Activated CD4-positive, alpha-beta T cell treated with anti-CD3 and anti-CD28 coated beads for 36 hours (primary cell): ENCODE data around the gene CRIP2. TPM values are rescaled to one million over a fixed set of nuclear protein-coding genes. Genes with fewer than 3 reads are reported as not detected.

Experiments used
- ATAC-seq: fragments of 200-7000 bp; cut with Tn5 transposase; one replicate; pipeline ENCODE4 v1.10.0; 2021; ENCODE audit warnings: mild to moderate bottlenecking, moderate library complexity
- CTCF ChIA-PET: fragments of 350-600 bp; sonication (Branson Sonifier 250); formaldehyde crosslinking; loops from one replicate; lab custom pipeline; 2021; ENCODE audit warnings: antibody characterized with exemption; lab: Charles Lee
- POLR2A ChIA-PET: fragments of 350-600 bp; sonication (Branson Sonifier 250); formaldehyde crosslinking; loops from one replicate; lab custom pipeline; 2021; ENCODE audit warnings: antibody characterized with exemption, inconsistent platforms; lab: Charles Lee
- DNase-seq: peaks from one replicate; pipeline ENCODE4 v3.0.0-alpha.2; 2020
- H3K27ac Mint-ChIP-seq: one replicate; pipeline ENCODE4 v1.8.0; 2021; ENCODE audit warnings: mixed read lengths
- H3K27me3 Mint-ChIP-seq: one replicate; pipeline ENCODE4 v1.8.0; 2021; ENCODE audit warnings: mixed read lengths
- H3K36me3 Mint-ChIP-seq: one replicate; pipeline ENCODE4 v1.8.0; 2021; ENCODE audit warnings: low read depth, mixed read lengths
- H3K4me1 Mint-ChIP-seq: one replicate; pipeline ENCODE4 v1.8.0; 2021; ENCODE audit warnings: mixed read lengths
- H3K4me3 Mint-ChIP-seq: one replicate; pipeline ENCODE4 v1.8.0; 2021; ENCODE audit warnings: mild to moderate bottlenecking, moderate library complexity, mixed read lengths
- H3K9me3 Mint-ChIP-seq: one replicate; pipeline ENCODE4 v1.8.0; 2021; ENCODE audit warnings: low read depth, mixed read lengths
- intact Hi-C, 2 experiments: fragments of 100-400 bp; cut with DNase I in 1 of 2; cut with micrococcal nuclease in 1 of 2; formaldehyde crosslinking; loops; one replicate each; pipeline versions ENCODE4 v1.14.2 to v1.15.1; 2022 to 2024; cut with DNase I, micrococcal nuclease
- total RNA-seq, 2 experiments: library from RNA; stranded (reverse); gene quantifications; one replicate each; pipeline ENCODE4 v1.2.3, GENCODE V29; 2021

Gene CRIP2
- total RNA-seq, 2 experiments from 2014 or later = 1.1 to 1.2 TPM

DNA sequence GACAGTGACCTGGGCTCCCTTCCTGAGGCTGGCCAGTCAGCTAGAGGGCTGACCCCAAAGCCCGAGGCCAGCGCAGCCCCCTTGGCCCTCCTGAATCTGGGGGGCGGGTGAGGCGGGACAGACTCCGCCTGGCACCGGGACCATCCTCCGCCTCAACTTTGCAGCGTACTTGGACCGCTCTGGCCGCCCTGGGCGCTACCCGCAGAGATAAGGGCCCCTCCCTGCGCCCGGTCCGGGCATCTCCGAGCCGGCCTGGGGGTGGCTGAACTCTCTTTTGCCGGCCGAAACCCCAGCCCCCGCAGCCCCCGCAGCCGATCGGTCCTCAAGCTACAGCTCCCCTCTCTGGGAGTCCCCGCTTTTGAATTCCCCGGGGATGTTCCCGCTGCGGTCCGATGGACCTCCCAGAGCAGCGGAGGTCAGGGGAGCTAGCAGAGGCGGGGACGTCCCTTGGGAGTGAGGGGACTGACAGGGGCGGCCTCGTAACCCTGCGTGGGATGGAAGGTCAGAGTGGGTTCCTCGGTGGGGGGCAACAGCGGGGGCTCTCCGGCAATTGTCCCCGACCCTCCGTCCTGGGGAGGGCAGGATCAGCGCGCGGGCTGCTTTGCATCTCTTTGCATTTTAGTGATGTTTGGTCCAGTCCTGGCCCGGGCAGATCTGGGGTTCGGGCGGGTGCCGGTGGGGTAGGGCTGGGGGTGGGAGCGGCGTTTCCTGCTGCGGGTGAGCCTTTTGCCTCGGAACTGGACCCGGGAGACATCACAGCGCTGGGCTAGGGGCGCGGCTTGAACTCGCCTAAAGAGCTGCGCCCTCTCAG is 11.7 kb downstream of the CRIP2 start, which contains the start of gene CRIP1:
Gene CRIP1 (plus strand): TSS at position 724 of the 811 bp plus-strand sequence. CDS start 374 bp downstream, outside the sequence.
- no peaks in the 10 kb centered on the region for H3K27me3 Mint-ChIP-seq
- CTCF ChIA-PET = interaction anchor here (0.5 to 1.4 kb wide), 3 partner anchors 38 to 312 kb away, joined by 3 to 4 read pairs (median 3); no protein-coding TSS in a partner anchor
- POLR2A ChIA-PET = no interaction called here
- no peaks in the 10 kb centered on the region for H3K9me3 Mint-ChIP-seq
- ATAC-seq (no peak), DNase-seq (peak; percentile 30)
- peak within 1 kb of the TSS; percentile 81 for H3K4me3 Mint-ChIP-seq
- peak within 1 kb of the TSS; percentile 58 for H3K27ac Mint-ChIP-seq
- peaks cover 1% of the 10 kb centered on the region for H3K36me3 Mint-ChIP-seq
- intact Hi-C loops = loop anchor here in 1 of 2 experiments (10.0 kb wide), 1 partner anchor 422 kb away; the partner anchor contains the start of gene GPR132
- H3K4me1 Mint-ChIP-seq = peaks cover 48% of the 10 kb centered on the region

DNA sequence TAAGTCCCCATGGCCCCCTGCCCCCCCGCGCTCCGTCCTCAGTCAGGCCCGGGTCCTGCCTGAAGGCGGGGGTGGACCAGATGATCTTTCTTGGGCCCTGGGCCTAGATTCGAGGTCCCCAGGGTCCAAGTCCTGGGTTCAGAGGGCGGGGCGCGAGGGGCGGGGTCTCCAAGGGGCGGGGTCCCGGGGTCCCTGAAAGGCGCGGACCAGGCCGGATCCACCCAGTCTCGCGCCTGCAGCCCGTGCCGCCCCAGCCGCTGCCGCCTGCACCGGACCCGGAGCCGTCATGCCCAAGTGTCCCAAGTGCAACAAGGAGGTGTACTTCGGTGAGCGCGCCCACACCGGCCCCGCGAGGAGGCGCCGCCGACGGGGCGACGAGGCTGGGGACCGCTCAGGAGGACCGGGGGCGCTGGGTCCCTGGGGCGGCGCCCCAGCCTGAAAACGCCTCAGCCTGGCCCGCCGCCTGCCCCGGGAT is 12.4 kb downstream of the CRIP2 start:
- Mint-ChIP-seq H3K9me3 (no peaks in the 10 kb centered on the region), H3K36me3 (peaks cover 2% of the 10 kb centered on the region), H3K27me3 (no peaks in the 10 kb centered on the region), H3K4me1 (peaks cover 46% of the 10 kb centered on the region), H3K4me3 (peak overlapping the region; percentile 81), H3K27ac (no peak overlapping the region)
- ATAC-seq (no peak), DNase-seq (peak; percentile 68)
- intact Hi-C loops = loop anchor here in 1 of 2 experiments (10.0 kb wide), 1 partner anchor 422 kb away; the partner anchor contains the start of gene GPR132
- ChIA-PET CTCF (interaction anchor here (0.5 to 1.4 kb wide), 3 partner anchors 39 to 312 kb away, joined by 3 to 4 read pairs (median 3); no protein-coding TSS in a partner anchor), POLR2A (no interaction called here)

DNA sequence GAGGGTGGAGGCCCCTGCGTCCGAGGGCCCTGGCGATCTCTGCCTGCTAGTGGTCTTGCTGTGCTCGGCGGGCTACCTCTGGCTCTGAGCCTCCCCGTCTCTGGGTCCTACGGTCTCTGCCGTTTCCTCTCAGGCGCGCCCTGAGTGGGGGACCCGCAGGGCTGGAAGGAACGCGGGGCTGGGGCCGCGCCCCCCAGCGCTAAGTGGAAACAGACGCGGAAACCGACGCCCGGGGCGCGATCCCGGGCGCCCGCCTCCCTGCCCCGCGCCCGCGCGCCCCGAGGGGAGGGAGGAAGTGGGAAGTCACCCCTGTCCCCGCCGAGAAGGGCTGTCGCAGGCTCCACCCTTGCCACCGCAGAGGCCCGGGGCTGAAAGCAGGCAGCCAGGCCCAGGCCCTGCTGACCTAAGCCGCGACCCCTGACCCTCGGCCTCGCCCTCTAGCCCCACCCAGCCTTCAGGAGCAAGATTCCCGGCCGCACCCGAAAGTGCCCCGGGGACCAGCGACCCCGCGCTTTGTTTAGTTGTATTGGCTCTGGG is 12.9 kb downstream of the CRIP2 start:
- Mint-ChIP-seq H3K9me3 (no peaks in the 10 kb centered on the region), H3K27me3 (no peaks in the 10 kb centered on the region), H3K27ac (peak overlapping the region; percentile 58), H3K4me3 (peak overlapping the region; percentile 81), H3K4me1 (peaks cover 42% of the 10 kb centered on the region), H3K36me3 (peaks cover 2% of the 10 kb centered on the region)
- intact Hi-C loops = loop anchor here in 1 of 2 experiments (10.0 kb wide), 1 partner anchor 423 kb away; the partner anchor contains the start of gene GPR132
- ATAC-seq = no peak
- ChIA-PET POLR2A (no interaction called here), CTCF (interaction anchor here (0.5 kb wide), 1 partner anchor 39 kb away, joined by 3 read pairs; no protein-coding TSS in a partner anchor)
- DNase-seq = peak; percentile 77

DNA sequence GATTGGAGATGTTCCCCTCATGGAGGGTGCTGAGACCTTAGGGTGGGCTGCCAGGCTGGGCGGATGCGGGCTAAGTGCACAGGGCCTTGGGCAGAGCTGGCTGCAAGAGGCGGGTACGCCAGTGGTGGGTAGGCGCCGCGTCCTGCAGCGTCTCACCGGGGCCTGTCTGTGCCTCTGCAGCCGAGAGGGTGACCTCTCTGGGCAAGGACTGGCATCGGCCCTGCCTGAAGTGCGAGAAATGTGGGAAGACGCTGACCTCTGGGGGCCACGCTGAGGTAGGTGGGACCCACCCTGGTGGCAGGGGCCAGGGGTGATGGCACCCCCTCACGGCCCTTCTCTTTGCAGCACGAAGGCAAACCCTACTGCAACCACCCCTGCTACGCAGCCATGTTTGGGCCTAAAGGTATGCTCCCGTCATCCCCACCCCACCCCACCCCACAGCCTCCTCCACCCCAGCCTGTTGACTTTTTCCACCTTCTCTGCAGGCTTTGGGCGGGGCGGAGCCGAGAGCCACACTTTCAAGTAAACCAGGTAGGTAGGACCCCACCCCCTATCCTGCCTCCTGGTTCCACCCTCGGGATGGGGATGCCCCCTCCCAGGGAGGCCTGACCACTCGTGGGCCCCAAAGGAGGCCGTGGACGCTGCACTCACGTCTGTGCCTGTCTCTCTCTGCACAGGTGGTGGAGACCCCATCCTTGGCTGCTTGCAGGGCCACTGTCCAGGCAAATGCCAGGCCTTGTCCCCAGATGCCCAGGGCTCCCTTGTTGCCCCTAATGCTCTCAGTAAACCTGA is 13.6 kb downstream of the CRIP2 start:
- H3K36me3 Mint-ChIP-seq = peaks cover 2% of the 10 kb centered on the region
- intact Hi-C loops = loop anchor here in 1 of 2 experiments (10.0 kb wide), 1 partner anchor 423 kb away; the partner anchor contains the start of gene GPR132
- ChIA-PET CTCF (interaction anchor here (0.9 to 5.1 kb wide), 4 partner anchors 21 to 118 kb away, joined by 3 to 74 read pairs (median 6); no protein-coding TSS in a partner anchor), POLR2A (interaction anchor here (2.1 kb wide), 1 partner anchor 118 kb away, joined by 8 read pairs; no protein-coding TSS in a partner anchor)
- H3K4me3 Mint-ChIP-seq = peak overlapping the region; percentile 81
- DNase-seq (peak; percentile 54), ATAC-seq (no peak)
- H3K9me3 Mint-ChIP-seq = no peaks in the 10 kb centered on the region
- H3K4me1 Mint-ChIP-seq = peaks cover 38% of the 10 kb centered on the region
- H3K27me3 Mint-ChIP-seq = no peaks in the 10 kb centered on the region
- H3K27ac Mint-ChIP-seq = peak overlapping the region; percentile 58

DNA sequence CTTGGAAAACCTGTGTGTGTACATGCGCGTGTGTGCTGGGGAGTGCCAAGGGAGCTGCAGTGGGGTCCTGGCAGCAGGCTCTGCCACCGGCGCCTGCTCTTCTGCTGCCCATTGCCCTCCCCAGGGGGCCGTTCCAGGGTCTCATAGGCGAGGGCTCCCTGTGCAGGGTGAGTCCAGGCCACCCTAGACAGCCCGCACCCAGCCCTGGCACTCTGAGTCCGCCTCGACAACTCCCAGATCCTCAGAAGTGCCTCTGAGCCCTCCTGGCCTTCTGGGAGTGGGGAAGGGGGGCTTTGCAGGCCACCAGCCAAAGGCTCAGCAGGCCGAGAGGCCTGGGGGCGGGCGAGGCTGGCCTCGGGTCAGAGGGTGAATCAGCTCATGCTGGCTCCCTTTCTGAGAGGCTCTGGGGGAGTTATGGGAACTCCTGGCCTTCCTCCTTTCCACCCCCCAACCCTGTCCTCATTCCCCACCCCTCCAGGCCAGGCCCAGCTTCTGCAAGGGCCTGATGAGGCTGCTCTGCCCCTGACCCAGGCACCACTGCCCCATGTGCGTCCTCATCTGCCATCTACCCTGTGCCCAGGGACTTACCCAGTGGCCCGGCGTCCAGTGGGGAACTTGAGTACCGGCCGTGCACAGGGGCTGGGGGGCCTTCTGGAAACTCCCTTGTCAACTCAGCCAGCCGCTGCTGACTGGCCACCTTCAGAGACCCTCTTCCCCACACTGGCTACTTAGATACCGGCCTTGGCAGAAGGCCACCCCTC is 14.3 kb downstream of the CRIP2 start:
- Mint-ChIP-seq H3K27ac (no peak overlapping the region), H3K36me3 (peaks cover 6% of the 10 kb centered on the region), H3K4me1 (peaks cover 38% of the 10 kb centered on the region), H3K9me3 (no peaks in the 10 kb centered on the region), H3K4me3 (peak overlapping the region; percentile 81), H3K27me3 (no peaks in the 10 kb centered on the region)
- no peak for ATAC-seq
- no peak for DNase-seq
- POLR2A ChIA-PET = interaction anchor here (0.6 to 2.1 kb wide), 8 partner anchors 7 to 199 kb away, joined by 3 to 12 read pairs (median 4); partner anchors contain the start of gene BRF1
- CTCF ChIA-PET = interaction anchor here (0.6 to 5.1 kb wide), 15 partner anchors 8 to 123 kb away, joined by 3 to 74 read pairs (median 7); no protein-coding TSS in a partner anchor
- intact Hi-C loops = loop anchor here (1.0 to 10.0 kb wide), 2 partner anchors 114 to 424 kb away; partner anchors contain the start of gene GPR132 (in 1 of the 2)

DNA sequence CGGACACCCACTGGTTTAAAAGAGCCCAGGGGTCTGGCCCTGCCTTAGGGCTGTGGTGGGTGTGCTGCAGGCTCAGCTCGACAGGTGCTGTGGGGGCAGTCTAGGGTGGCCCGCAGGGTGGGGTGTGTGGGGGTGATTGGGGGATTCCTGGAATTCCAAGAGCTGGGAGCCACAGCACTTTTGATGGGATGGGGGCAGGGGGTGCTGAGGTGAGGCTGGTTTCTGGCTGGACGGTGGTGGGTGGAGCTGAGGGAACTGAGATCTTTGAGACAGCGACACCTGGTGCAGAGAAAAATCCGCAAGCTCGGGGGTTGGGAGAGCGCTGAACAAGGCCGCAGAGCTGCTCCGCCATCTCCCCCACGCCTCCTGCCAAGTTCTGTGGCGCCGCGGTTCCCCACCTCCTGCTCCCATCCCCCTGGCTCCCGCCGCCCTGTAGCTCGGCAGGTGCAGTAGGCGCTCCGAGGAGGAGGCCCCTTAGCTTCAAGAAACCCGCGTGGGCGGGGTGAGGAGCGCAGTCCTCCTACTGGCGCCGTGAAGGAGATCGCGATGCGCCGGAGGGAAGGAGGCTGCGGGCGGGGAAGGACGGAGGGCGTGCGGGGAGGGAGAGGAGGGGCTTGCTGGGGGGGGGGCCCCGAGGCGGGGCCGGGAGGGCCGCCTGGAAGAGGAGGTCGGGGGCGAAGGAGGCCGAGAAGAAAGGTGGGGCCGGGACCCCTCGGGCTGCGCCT is 15.1 kb downstream of the CRIP2 start:
- Mint-ChIP-seq H3K9me3 (no peaks in the 10 kb centered on the region), H3K27me3 (no peaks in the 10 kb centered on the region), H3K27ac (peak overlapping the region; percentile 83), H3K4me1 (peaks cover 31% of the 10 kb centered on the region), H3K4me3 (peak overlapping the region; percentile 81), H3K36me3 (peaks cover 6% of the 10 kb centered on the region)
- ATAC-seq = peak; percentile 8
- ChIA-PET POLR2A (interaction anchor here (0.6 to 2.1 kb wide), 9 partner anchors 8 to 200 kb away, joined by 3 to 12 read pairs (median 5); partner anchors contain the start of gene BRF1), CTCF (interaction anchor here (0.5 to 5.1 kb wide), 23 partner anchors 8 to 427 kb away, joined by 3 to 74 read pairs (median 3); partner anchors contain the start of gene TMEM121)
- intact Hi-C loops = loop anchor here (1.0 to 10.0 kb wide), 14 partner anchors 7 to 1861 kb away; partner anchors contain the start of genes GPR132 (in 2 of the 2), AKT1 (in 1 of the 2), KLC1 (in 1 of the 2) and TEX22 (in 1 of the 2)
- peak; percentile 93 for DNase-seq

DNA sequence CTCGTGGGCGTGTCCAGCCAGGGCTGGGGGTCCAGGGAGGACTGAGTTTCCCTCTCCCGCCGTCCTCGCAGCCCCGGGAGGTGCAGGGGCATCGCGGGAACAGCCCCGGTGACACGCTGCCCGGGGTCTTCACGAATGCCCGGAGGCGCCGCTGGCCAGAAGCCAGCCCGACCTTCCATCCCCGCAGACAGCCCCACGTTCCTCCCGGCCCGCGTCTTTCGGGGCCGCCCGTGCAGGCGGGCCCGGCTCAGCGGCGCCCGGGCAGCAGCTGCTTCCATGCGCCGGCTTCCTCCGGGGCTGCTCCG is 15.6 kb downstream of the CRIP2 start:
- Mint-ChIP-seq H3K4me3 (peak overlapping the region; percentile 81), H3K9me3 (no peaks in the 10 kb centered on the region), H3K27me3 (no peaks in the 10 kb centered on the region), H3K36me3 (peaks cover 6% of the 10 kb centered on the region), H3K27ac (no peak overlapping the region), H3K4me1 (peaks cover 28% of the 10 kb centered on the region)
- intact Hi-C loops = loop anchor here (1.0 to 5.0 kb wide), 12 partner anchors 8 to 1861 kb away; partner anchors contain the start of genes AKT1 (in 1 of the 2), GPR132 (in 1 of the 2), KLC1 (in 1 of the 2) and TEX22 (in 1 of the 2)
- POLR2A ChIA-PET = interaction anchor here (1.0 to 2.1 kb wide), 7 partner anchors 8 to 189 kb away, joined by 3 to 12 read pairs (median 5); partner anchors contain the start of gene BRF1
- ATAC-seq = no peak
- DNase-seq = no peak
- CTCF ChIA-PET = interaction anchor here (0.5 to 5.1 kb wide), 17 partner anchors 9 to 428 kb away, joined by 3 to 74 read pairs (median 4); partner anchors contain the start of gene TMEM121

DNA sequence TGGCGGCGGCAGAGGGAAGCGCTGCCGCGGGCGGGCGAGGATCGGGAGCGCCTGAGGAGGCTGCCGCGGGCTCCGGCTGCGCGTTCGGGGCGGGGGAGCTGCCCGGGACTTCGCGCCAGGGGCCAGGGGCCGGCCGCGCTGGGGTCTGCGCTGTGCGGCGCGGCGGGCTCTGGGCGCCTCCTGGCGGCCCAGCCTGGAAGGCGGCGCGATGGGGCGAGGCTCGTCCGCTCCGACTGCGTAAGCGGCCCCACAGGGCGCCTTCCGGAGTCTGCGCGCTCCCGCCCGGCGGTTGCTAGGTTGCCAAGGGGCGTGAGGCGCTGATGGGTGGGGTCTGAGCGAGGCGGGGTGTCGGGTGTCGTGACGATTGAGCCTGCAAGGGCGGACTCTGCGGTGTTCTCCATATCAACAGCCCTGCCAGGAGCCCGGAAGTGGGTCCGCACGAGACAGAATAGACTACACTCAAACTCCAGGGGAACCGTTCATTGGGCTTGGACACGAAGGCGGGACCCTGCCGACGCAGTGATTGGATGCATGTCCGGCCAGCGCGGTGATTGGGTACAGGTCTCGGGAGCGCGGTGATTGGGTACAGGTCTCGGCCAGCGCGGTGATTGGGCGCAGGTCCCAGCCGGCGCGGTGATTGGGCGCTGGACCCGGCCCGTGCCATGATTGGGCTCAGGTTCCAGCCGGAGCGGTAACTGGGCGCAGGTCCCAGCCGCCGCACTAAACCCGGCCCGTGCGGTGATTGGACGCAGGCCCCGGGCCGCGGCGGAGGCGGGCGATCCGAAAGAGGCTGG is 16.1 kb downstream of the CRIP2 start, which contains the start of gene TEDC1:
Gene TEDC1 (plus strand): TSS at position 675 of the 794 bp plus-strand sequence. CDS start 130 bp downstream, outside the sequence.
- intact Hi-C loops = loop anchor here (1.0 to 5.0 kb wide), 21 partner anchors 8 to 1862 kb away; partner anchors contain the start of genes CDCA4 (in 2 of the 2), TEX22 (in 2 of the 2), AKT1 (in 1 of the 2) and BRF1 (in 1 of the 2)
- peak; percentile 80 for ATAC-seq
- POLR2A ChIA-PET = interaction anchor here (0.6 to 2.1 kb wide), 6 partner anchors 9 to 240 kb away, joined by 4 to 12 read pairs (median 6); partner anchors contain the start of gene BRF1

More for the DNA sequence above, 16.1 kb downstream of the CRIP2 start, which contains the start of gene TEDC1:
- Mint-ChIP-seq H3K36me3 (peaks cover 6% of the 10 kb centered on the region), H3K27me3 (no peaks in the 10 kb centered on the region), H3K9me3 (no peaks in the 10 kb centered on the region), H3K4me1 (peaks cover 22% of the 10 kb centered on the region), H3K27ac (peak within 1 kb of the TSS; percentile 86), H3K4me3 (peak within 1 kb of the TSS; percentile 81)
- CTCF ChIA-PET = interaction anchor here (0.5 to 5.1 kb wide), 14 partner anchors 9 to 428 kb away, joined by 3 to 74 read pairs (median 6); partner anchors contain the start of gene TMEM121
- DNase-seq = peak; percentile 100
